NK-92 (cell line): ENCODE results near the gene GPC6.

Experiments
- DNase-seq: peaks from one replicate; lab custom pipeline; 2025; ENCODE audit not compliant: unreplicated experiment; lab: John Stamatoyannopoulos, UW

The GPC6 gene

GRCh38 chr13:93558637-93559036, 332.0 kb downstream of the GPC6 start:
- no peak for DNase-seq

GRCh38 chr13:93559718-93560117, 333.1 kb downstream of the GPC6 start:
- no peak for DNase-seq

GRCh38 chr13:93561576-93562225, 335.1 kb downstream of the GPC6 start:
- DNase-seq: no peak

- no peak for DNase-seq
Measured at GRCh38 chr13:93562676-93563075, 336.1 kb downstream of the GPC6 start.

- DNase-seq: no peak
Measured at GRCh38 chr13:93577105-93577504, 350.5 kb downstream of the GPC6 start.

GRCh38 chr13:93589788-93590187, 363.2 kb downstream of the GPC6 start:
- DNase-seq: no peak

- no peak for DNase-seq
Measured at GRCh38 chr13:93603043-93603442, 376.4 kb downstream of the GPC6 start.

GRCh38 chr13:93614776-93615175, 388.2 kb downstream of the GPC6 start:
- DNase-seq: no peak

- no peak for DNase-seq
Measured at GRCh38 chr13:93620181-93620765, 393.7 kb downstream of the GPC6 start.

GRCh38 chr13:93621051-93621450, 394.4 kb downstream of the GPC6 start:
- DNase-seq: no peak

GRCh38 chr13:93621966-93622365, 395.4 kb downstream of the GPC6 start:
- no peak for DNase-seq

GRCh38 chr13:93624311-93624777, 397.7 kb downstream of the GPC6 start:
- DNase-seq: no peak

GRCh38 chr13:93625536-93625935, 398.9 kb downstream of the GPC6 start:
- no peak for DNase-seq

GRCh38 chr13:93628136-93628797, 401.7 kb downstream of the GPC6 start:
- no peak for DNase-seq

- no peak for DNase-seq
Measured at GRCh38 chr13:93635616-93636032, 409.0 kb downstream of the GPC6 start.

- DNase-seq: no peak
Measured at GRCh38 chr13:93637852-93638251, 411.2 kb downstream of the GPC6 start.

GRCh38 chr13:93640452-93640851, 413.8 kb downstream of the GPC6 start:
- DNase-seq: no peak

GRCh38 chr13:93646245-93646644, 419.6 kb downstream of the GPC6 start:
- no peak for DNase-seq

- no peak for DNase-seq
Measured at GRCh38 chr13:93649496-93649895, 422.9 kb downstream of the GPC6 start.

GRCh38 chr13:93653776-93654175, 427.2 kb downstream of the GPC6 start:
- no peak for DNase-seq

- DNase-seq: no peak
Measured at GRCh38 chr13:93655154-93655553, 428.5 kb downstream of the GPC6 start.

- no peak for DNase-seq
Measured at GRCh38 chr13:93660391-93661063, 433.9 kb downstream of the GPC6 start.
